Caco-2 (cell line): Measurements from ENCODE around the gene ARL5A. TPM values are rescaled to one million over a fixed set of nuclear protein-coding genes. Genes with fewer than 3 reads are reported as not detected.

Source experiments
- BruUV-seq: library from RNA; stranded (reverse); fragments of 400-500 nt; replicated peaks from 2 replicates; lab custom pipeline; 2021; lab: Mats Ljungman, UMichigan
- CTCF ChIA-PET: fragments of 300-600 bp; sonication (Branson Sonifier 250); formaldehyde crosslinking; loops from one replicate; lab custom pipeline; 2022; ENCODE audit warnings: antibody characterized with exemption; lab: Charles Lee
- POLR2A ChIA-PET: fragments of 300-600 bp; sonication (Branson Sonifier 250); formaldehyde crosslinking; loops from one replicate; lab custom pipeline; 2022; ENCODE audit warnings: antibody characterized with exemption; lab: Charles Lee
- DNase-seq, 2 experiments: peaks; one replicate each; pipeline versions ENCODE4 v3.0.0 to v3.0.0-alpha.2; 2020 to 2022
- H3K27me3 ChIP-seq: replicated peaks from 2 replicates; pipeline ENCODE4 v1.6.0; 2011; ENCODE audit warnings: low read length; ENCODE audit not compliant: control insufficient read depth, insufficient read depth
- H3K36me3 ChIP-seq: 2 replicates; pipeline ENCODE4 v1.5.1; 2011; ENCODE audit warnings: low read length; ENCODE audit not compliant: control insufficient read depth, insufficient read depth
- H3K4me1 ChIP-seq: fragments of 250-450 bp; sonication (Bioruptor Pico); 2 replicates; pipeline ENCODE4 v1.5.1; 2020; ENCODE audit warnings: mild to moderate bottlenecking
- H3K4me3 ChIP-seq: 2 replicates; pipeline ENCODE4 v1.5.1; 2011; ENCODE audit warnings: low read depth, mild to moderate bottlenecking, control low read depth, low read length
- H3K9me3 ChIP-seq: fragments of 250-450 bp; sonication (Bioruptor Pico); 2 replicates; pipeline ENCODE4 v1.5.1; 2020; ENCODE audit warnings: mild to moderate bottlenecking, moderate library complexity
- H3K27ac Mint-ChIP-seq: one replicate; pipeline ENCODE4 v1.8.0; 2022; ENCODE audit warnings: mixed read lengths; ENCODE audit not compliant: unreplicated experiment
- H3K27me3 Mint-ChIP-seq: one replicate; pipeline ENCODE4 v1.8.0; 2022; ENCODE audit warnings: mixed read lengths; ENCODE audit not compliant: insufficient read depth, unreplicated experiment
- H3K36me3 Mint-ChIP-seq: one replicate; pipeline ENCODE4 v1.8.0; 2022; ENCODE audit warnings: mild to moderate bottlenecking, mixed read lengths; ENCODE audit not compliant: insufficient read depth, unreplicated experiment
- H3K4me1 Mint-ChIP-seq: one replicate; pipeline ENCODE4 v1.8.0; 2022; ENCODE audit warnings: low read depth, mixed read lengths; ENCODE audit not compliant: unreplicated experiment
- H3K4me3 Mint-ChIP-seq: one replicate; pipeline ENCODE4 v1.8.0; 2022; ENCODE audit warnings: mild to moderate bottlenecking, moderate library complexity, mixed read lengths; ENCODE audit not compliant: unreplicated experiment
- H3K9me3 Mint-ChIP-seq: one replicate; pipeline ENCODE4 v1.8.0; 2022; ENCODE audit warnings: mixed read lengths; ENCODE audit not compliant: unreplicated experiment
- CTCF ChIP-seq, 2 experiments: fragments of 200-600 bp in 1 of 2; IDR thresholded peaks; 1 replicate in 1 of 2; 2 replicates in 1 of 2; pipeline versions ENCODE4 v1.5.1 to v1.8.0; 2011 to 2022; ENCODE audit warnings: antibody characterized with exemption in 1 of 2, control low read depth in 1 of 2, inconsistent platforms in 1 of 2, low read depth in 1 of 2, low read length in 1 of 2, mild to moderate bottlenecking in 1 of 2, moderate library complexity in 1 of 2; ENCODE audit not compliant: insufficient read depth in 1 of 2, severe bottlenecking in 1 of 2, unreplicated experiment in 1 of 2
- intact Hi-C: fragments of 100-400 bp; cut with micrococcal nuclease; formaldehyde crosslinking; loops from one replicate; pipeline ENCODE4 v1.10.0; 2022; ENCODE audit not compliant: unreplicated experiment
- total RNA-seq: library from RNA; stranded (reverse); gene quantifications from 2 replicates; pipeline ENCODE4 v1.2.3, GENCODE V29; 2022

Gene ARL5A
- total RNA-seq, 1 experiment from 2014 or later, result 58.3 TPM

GRCh38 chr2:151855111-151855510 lies 26.9 kb upstream of the ARL5A start:
- DNase-seq, result no peak
- Histone ChIP-seq H3K27me3 (no peaks in the 10 kb centered on the region), H3K9me3 (no peaks in the 10 kb centered on the region), H3K36me3 (no peaks in the 10 kb centered on the region), H3K4me1 (no peaks in the 10 kb centered on the region), H3K4me3 (no peak overlapping the region)
- intact Hi-C loops, result no loop called here
- Mint-ChIP-seq H3K27ac (no peak overlapping the region), H3K9me3 (no peaks in the 10 kb centered on the region), H3K4me3 (no peak overlapping the region), H3K36me3 (no peaks in the 10 kb centered on the region), H3K4me1 (peaks cover 15% of the 10 kb centered on the region), H3K27me3 (no peaks in the 10 kb centered on the region)
- CTCF ChIA-PET, result no interaction called here
- POLR2A ChIA-PET, result no interaction called here
- TF ChIP-seq CTCF (IDR thresholded peaks at IDR 0.05; ENCODE audit: insufficient read depth in 1 of 2, low read depth in 1 of 2, low read length in 1 of 2, severe bottlenecking in 1 of 2, unreplicated experiment in 1 of 2), result no peak
- BruUV-seq, result no TSS peak

- Mint-ChIP-seq H3K9me3 (no peaks in the 10 kb centered on the region), H3K27me3 (no peaks in the 10 kb centered on the region), H3K4me3 (no peak overlapping the region), H3K4me1 (peaks cover 15% of the 10 kb centered on the region), H3K27ac (no peak overlapping the region), H3K36me3 (no peaks in the 10 kb centered on the region)
- no peaks in the 10 kb centered on the region for H3K36me3 ChIP-seq
- no TSS peak for BruUV-seq
- ChIA-PET POLR2A (no interaction called here), CTCF (no interaction called here)
- no peak for DNase-seq
- H3K4me3 ChIP-seq, result no peak overlapping the region
- H3K4me1 ChIP-seq, result no peaks in the 10 kb centered on the region
- intact Hi-C loops, result no loop called here
- TF ChIP-seq CTCF (IDR thresholded peaks at IDR 0.05; ENCODE audit: insufficient read depth in 1 of 2, low read depth in 1 of 2, low read length in 1 of 2, severe bottlenecking in 1 of 2, unreplicated experiment in 1 of 2), result no peak
- no peaks in the 10 kb centered on the region for H3K9me3 ChIP-seq
- H3K27me3 ChIP-seq, result no peaks in the 10 kb centered on the region
Measured at GRCh38 chr2:151853070-151853758, 25.0 kb upstream of the ARL5A start.

GRCh38 chr2:151852260-151853069 lies 24.2 kb upstream of the ARL5A start:
- H3K9me3 Mint-ChIP-seq, result no peaks in the 10 kb centered on the region
- H3K4me1 Mint-ChIP-seq, result peaks cover 15% of the 10 kb centered on the region
- TF ChIP-seq CTCF (IDR thresholded peaks at IDR 0.05; ENCODE audit: insufficient read depth in 1 of 2, low read depth in 1 of 2, low read length in 1 of 2, severe bottlenecking in 1 of 2, unreplicated experiment in 1 of 2), result no peak
- no peaks in the 10 kb centered on the region for H3K27me3 Mint-ChIP-seq
- no peak overlapping the region for H3K27ac Mint-ChIP-seq
- no peaks in the 10 kb centered on the region for H3K36me3 Mint-ChIP-seq
- CTCF ChIA-PET, result no interaction called here
- Histone ChIP-seq H3K27me3 (no peaks in the 10 kb centered on the region), H3K4me3 (no peak overlapping the region), H3K4me1 (no peaks in the 10 kb centered on the region), H3K36me3 (no peaks in the 10 kb centered on the region), H3K9me3 (no peaks in the 10 kb centered on the region)
- POLR2A ChIA-PET, result no interaction called here
- H3K4me3 Mint-ChIP-seq, result no peak overlapping the region
- DNase-seq, result no peak
- BruUV-seq, result no TSS peak
- intact Hi-C loops, result no loop called here
